HCT116 (cell line): ENCODE measurements around the gene TRIP13. TPM values are rescaled to one million over a fixed set of nuclear protein-coding genes. Genes with fewer than 3 reads are reported as not detected.
"Not testable (repeated sequence)": the region's sequence is repeated elsewhere in the genome, so short reads cannot be mapped to it uniquely, and the experiment has no call there.

Experiments
- ATAC-seq: fragments of 200-7000 bp; cut with Tn5 transposase; 2 replicates; pipeline ENCODE4 v1.9.1; 2020; ENCODE audit warnings: mild to moderate bottlenecking, moderate library complexity
- BruUV-seq: library from RNA; stranded (reverse); fragments of 400-500 nt; replicated peaks from 2 replicates; lab custom pipeline; 2021; lab: Mats Ljungman, UMichigan
- CTCF ChIA-PET: fragments of 300-600 bp; sonication (Branson Sonifier 250); formaldehyde crosslinking; loops from one replicate; lab custom pipeline; 2021; ENCODE audit warnings: antibody characterized with exemption; lab: Charles Lee
- POLR2A ChIA-PET: fragments of 300-600, 350-600 bp; sonication (Branson Sonifier 250); formaldehyde crosslinking; loops from one replicate; lab custom pipeline; 2021; ENCODE audit warnings: antibody characterized with exemption; lab: Charles Lee
- RAD21 ChIA-PET, 2 experiments: fragments of 300-600 bp; sonication (Branson Sonifier 250); formaldehyde crosslinking; loops; one replicate each; lab custom pipeline; 2023; ENCODE audit warnings: low total read pairs in 2 of 2; ENCODE audit not compliant: uncharacterized antibody in 2 of 2, unreplicated experiment in 2 of 2, low non-redundant PET in 1 of 2; lab: Charles Lee
- DNase-seq: peaks from one replicate; pipeline ENCODE4 v3.0.0-alpha.2; 2010; ENCODE audit warnings: low read depth, low spot score
- H2AFZ ChIP-seq: fragments of 200-600 bp; shearing (Covaris generic), sonication (generic); 2 replicates; pipeline ENCODE4 v1.6.1; 2017; ENCODE audit warnings: low read depth, mixed run types, mixed read lengths, antibody characterized with exemption, low read length; ENCODE audit not compliant: poor library complexity, severe bottlenecking
- H3K27ac ChIP-seq: 2 replicates; pipeline ENCODE4 v1.5.1; 2012; ENCODE audit warnings: low read depth, low read length
- H3K27me3 ChIP-seq: fragments of 200-600 bp; sonication (generic); 2 replicates; pipeline ENCODE4 v1.6.1; 2016; ENCODE audit warnings: mixed run types, low read length, mixed read lengths; ENCODE audit not compliant: insufficient read depth
- H3K36me3 ChIP-seq, 2 experiments: fragments of 200-500 bp in 1 of 2; fragments of 200-600 bp in 1 of 2; sonication (Bioruptor generic) in 1 of 2; sonication (generic) in 1 of 2; 2 replicates each; pipeline versions ENCODE4 v1.5.1 to v1.6.1; 2014 to 2016; ENCODE audit warnings: low read length in 2 of 2, inconsistent platforms in 1 of 2, mixed read lengths in 1 of 2, mixed run types in 1 of 2; ENCODE audit not compliant: insufficient read depth in 2 of 2, control insufficient read depth in 1 of 2
- H3K4me1 ChIP-seq, 2 experiments: fragments of 200-600 bp in 1 of 2; sonication (generic) in 1 of 2; 2 replicates each; pipeline versions ENCODE4 v1.5.1 to v1.6.1; 2012 to 2017; ENCODE audit warnings: low read length in 2 of 2, inconsistent platforms in 1 of 2, mild to moderate bottlenecking in 1 of 2, mixed read lengths in 1 of 2, mixed run types in 1 of 2, moderate library complexity in 1 of 2; ENCODE audit not compliant: insufficient read depth in 2 of 2, control insufficient read depth in 1 of 2
- H3K4me2 ChIP-seq: fragments of 200-600 bp; sonication (generic); 2 replicates; pipeline ENCODE4 v1.6.1; 2017; ENCODE audit warnings: mixed run types, low read length, mixed read lengths
- H3K4me3 ChIP-seq, 2 experiments: fragments of 200-600 bp in 1 of 2; sonication (generic) in 1 of 2; replicated peaks in 1 of 2; 2 replicates each; pipeline ENCODE4 v1.5.1; 2011 to 2016; ENCODE audit warnings: low read length in 2 of 2, control low read depth in 1 of 2, low read depth in 1 of 2, mild to moderate bottlenecking in 1 of 2, mixed read lengths in 1 of 2, mixed run types in 1 of 2
- H3K79me2 ChIP-seq: fragments of 200-600 bp; sonication (generic); 2 replicates; pipeline ENCODE4 v1.6.1; 2017; ENCODE audit warnings: mild to moderate bottlenecking, mixed run types, low read length, moderate library complexity, mixed read lengths; ENCODE audit not compliant: insufficient read depth
- H3K9ac ChIP-seq: fragments of 200-600 bp; sonication (generic); 2 replicates; pipeline ENCODE4 v1.6.1; 2016; ENCODE audit warnings: low read length, mixed read lengths
- H3K9me2 ChIP-seq: fragments of 200-600 bp; sonication (generic), shearing (Covaris generic); 2 replicates; pipeline ENCODE4 v1.6.1; 2017; ENCODE audit warnings: mixed run types, mild to moderate bottlenecking, moderate library complexity; ENCODE audit not compliant: insufficient read depth
- H3K9me3 ChIP-seq, 2 experiments: fragments of 200-500 bp in 1 of 2; fragments of 200-600 bp in 1 of 2; sonication (Bioruptor generic) in 1 of 2; sonication (generic) in 1 of 2; 2 replicates each; pipeline ENCODE4 v1.6.1; 2014 to 2017; ENCODE audit warnings: low read length in 2 of 2, mixed read lengths in 2 of 2, inconsistent platforms in 1 of 2, low read depth in 1 of 2, mild to moderate bottlenecking in 1 of 2, mixed run types in 1 of 2, moderate library complexity in 1 of 2; ENCODE audit not compliant: control insufficient read depth in 1 of 2, insufficient read depth in 1 of 2
- H4K20me1 ChIP-seq: fragments of 200-600 bp; sonication (generic), shearing (Covaris generic); 2 replicates; pipeline ENCODE4 v1.6.1; 2017; ENCODE audit warnings: mixed run types, mild to moderate bottlenecking, moderate library complexity; ENCODE audit not compliant: insufficient read depth
- ATF3 ChIP-seq: IDR thresholded peaks from 2 replicates; pipeline ENCODE4 v1.6.1; 2012
- CEBPB ChIP-seq: IDR thresholded peaks from 2 replicates; pipeline ENCODE4 v1.6.1; 2012; ENCODE audit warnings: low read depth
- ELF1 ChIP-seq: IDR thresholded peaks from 2 replicates; pipeline ENCODE4 v1.6.1; 2012; ENCODE audit warnings: low read depth, borderline replicate concordance
- EZH2 ChIP-seq: fragments of 200-600 bp; sonication (generic); IDR thresholded peaks from 2 replicates; pipeline ENCODE4 v1.6.1; 2017; ENCODE audit warnings: antibody characterized with exemption, mixed run types
- EZH2phosphoT487 ChIP-seq: fragments of 200-600 bp; IDR thresholded peaks from 2 replicates; pipeline ENCODE4 v1.6.1; 2018; ENCODE audit warnings: antibody characterized with exemption, borderline replicate concordance
- FOSL1 ChIP-seq: IDR thresholded peaks from 2 replicates; pipeline ENCODE4 v1.6.1; 2012; ENCODE audit warnings: low read depth
- JUND ChIP-seq: IDR thresholded peaks from 2 replicates; pipeline ENCODE4 v1.6.1; 2012
- RAD21 ChIP-seq: IDR thresholded peaks from 2 replicates; pipeline ENCODE4 v1.6.1; 2012; ENCODE audit warnings: low read depth, mild to moderate bottlenecking
- TCF7L2 ChIP-seq: IDR thresholded peaks from 2 replicates; pipeline ENCODE4 v1.7.0; 2011; ENCODE audit warnings: borderline replicate concordance, inconsistent platforms; ENCODE audit not compliant: insufficient read depth, insufficient read length; ENCODE audit errors: extremely low read depth
- YY1 ChIP-seq: IDR thresholded peaks from 2 replicates; pipeline ENCODE4 v1.6.1; 2011; ENCODE audit warnings: low read length, low read depth, moderate library complexity, mild to moderate bottlenecking; ENCODE audit not compliant: insufficient replicate concordance; ENCODE audit errors: extremely low read depth
- intact Hi-C: fragments of 100-400 bp; cut with micrococcal nuclease; formaldehyde crosslinking; loops from 2 replicates; pipeline ENCODE4 v1.10.0; 2022
- total RNA-seq: library from RNA; stranded (reverse); gene quantifications from one replicate; pipeline ENCODE4 v1.2.1, GENCODE V29; 2021; ENCODE audit not compliant: unreplicated experiment

TRIP13 gene
- total RNA-seq, 1 experiment from 2014 or later, result 45.0 TPM

GRCh38 chr5:878125-878524, 14.6 kb upstream of the TRIP13 start:
- H3K9me2 ChIP-seq, result no peaks in the 10 kb centered on the region
- no peak overlapping the region for H3K27ac ChIP-seq
- no peak for TF ChIP-seq YY1
- no peak for TF ChIP-seq ATF3
- TF ChIP-seq JUND, result no peak
- TF ChIP-seq ELF1, result no peak
- no peak for TF ChIP-seq TCF7L2
- TF ChIP-seq EZH2phosphoT487, result no peak
- TF ChIP-seq FOSL1, result no peak
- no peak for TF ChIP-seq EZH2
- TF ChIP-seq RAD21, result no peak
- no peak for TF ChIP-seq CEBPB
- DNase-seq, result no peak
- peaks cover 52% of the 10 kb centered on the region for H3K79me2 ChIP-seq
- ChIA-PET RAD21 (no interaction called here), CTCF (no interaction called here), POLR2A (no interaction called here)
- H3K9ac ChIP-seq, result no peak overlapping the region
- H3K36me3 ChIP-seq, result peaks cover 58 to 60% of the 10 kb centered on the region in 2 experiments
- H3K27me3 ChIP-seq, result no peaks in the 10 kb centered on the region
- no peaks in the 10 kb centered on the region; the same call in 1 of the 2 replicates for H4K20me1 ChIP-seq
- H2AFZ ChIP-seq, result no peak overlapping the region
- intact Hi-C loops, result no loop called here
- H3K9me3 ChIP-seq, result no peaks in the 10 kb centered on the region
- ATAC-seq, result no peak
- no TSS peak for BruUV-seq
- no peak overlapping the region for H3K4me2 ChIP-seq
- H3K4me1 ChIP-seq, result no peaks in the 10 kb centered on the region
- H3K4me3 ChIP-seq, result no peak overlapping the region

- H3K4me1 ChIP-seq, ATAC-seq, H3K4me3 ChIP-seq, BruUV-seq, H3K4me2 ChIP-seq, H3K9ac ChIP-seq, intact Hi-C loops, RAD21 ChIA-PET, H3K27me3 ChIP-seq, DNase-seq, POLR2A ChIA-PET, H3K9me3 ChIP-seq, CTCF ChIA-PET, H4K20me1 ChIP-seq, H3K9me2 ChIP-seq, H2AFZ ChIP-seq, H3K27ac ChIP-seq: not testable (repeated sequence)
- H3K36me3 ChIP-seq, result peaks cover 60 to 61% of the 10 kb centered on the region in 2 experiments
- peaks cover 52% of the 10 kb centered on the region for H3K79me2 ChIP-seq
Observed at GRCh38 chr5:878677-879076, 14.0 kb upstream of the TRIP13 start.
